ENCODE results near the gene KIF26B. TPM values are rescaled to one million over a fixed set of nuclear protein-coding genes. Genes with fewer than 3 reads are reported as not detected.
A peak's percentile ranks its signal among the peaks of the same experiment; 100 is the strongest.

Gene KIF26B
- total RNA-seq, 4 donors from 2014 or later = 0.90 to 2.0 (median 1.5) TPM

- peaks cover 0 to 12% (median 0%) of the 10 kb centered on the region in 4 donors for H3K4me1 ChIP-seq
- H3K27ac ChIP-seq = no peak overlapping the region
- H3K36me3 ChIP-seq = no peaks in the 10 kb centered on the region
- no peaks in the 10 kb centered on the region for H3K9me3 ChIP-seq
- H3K27me3 ChIP-seq = no peaks in the 10 kb centered on the region
- no peak for DNase-seq (ENCODE audit: low spot score in 2 of 2)
- TF ChIP-seq EP300 (IDR thresholded peaks at IDR 0.05) (no peak), POLR2A (IDR thresholded peaks at IDR 0.05) (no peak), CTCF (IDR thresholded peaks at IDR 0.05) (no peak)
- H3K4me3 ChIP-seq = no peak overlapping the region
- 92 to 93% methylated on average over 1 of the region's 1 CpG for WGBS, 2 donors
These were observed 151.2 kb downstream of the KIF26B start for GRCh38 chr1:245306020-245306419.

- Histone ChIP-seq H3K4me3 (no peak overlapping the region), H3K4me1 (peaks cover 0 to 7% (median 0%) of the 10 kb centered on the region in 4 donors), H3K36me3 (no peaks in the 10 kb centered on the region), H3K9me3 (no peaks in the 10 kb centered on the region), H3K27ac (no peak overlapping the region), H3K27me3 (no peaks in the 10 kb centered on the region)
- no peak for DNase-seq (ENCODE audit: low spot score in 2 of 2)
- TF ChIP-seq EP300 (IDR thresholded peaks at IDR 0.05) = no peak
- no peak for TF ChIP-seq POLR2A (IDR thresholded peaks at IDR 0.05)
- no peak for TF ChIP-seq CTCF (IDR thresholded peaks at IDR 0.05)
- WGBS, 2 donors = 41 to 52% methylated on average over 12 of the region's 12 CpGs
These were observed 152.0 kb downstream of the KIF26B start for GRCh38 chr1:245306628-245307410.

- TF ChIP-seq EP300 (IDR thresholded peaks at IDR 0.05) (peak in 1 of 2 donors; percentile 20), POLR2A (IDR thresholded peaks at IDR 0.05) (no peak), CTCF (IDR thresholded peaks at IDR 0.05) (no peak)
These were observed 156.1 kb downstream of the KIF26B start for GRCh38 chr1:245310571-245311531.

GRCh38 chr1:245311887-245312536 is 157.2 kb downstream of the KIF26B start:
- WGBS, 2 donors = 88 to 90% methylated on average over 8 of the region's 8 CpGs
- no peak for DNase-seq (ENCODE audit: low spot score in 2 of 2)
- no peaks in the 10 kb centered on the region for H3K27me3 ChIP-seq
- no peak overlapping the region for H3K27ac ChIP-seq
- no peak for TF ChIP-seq POLR2A (IDR thresholded peaks at IDR 0.05)
- no peak for TF ChIP-seq CTCF (IDR thresholded peaks at IDR 0.05)
- no peak for TF ChIP-seq EP300 (IDR thresholded peaks at IDR 0.05)
- H3K36me3 ChIP-seq = no peaks in the 10 kb centered on the region
- peaks cover 0 to 7% (median 0%) of the 10 kb centered on the region in 4 donors for H3K4me1 ChIP-seq
- H3K4me3 ChIP-seq = no peak overlapping the region
- H3K9me3 ChIP-seq = no peaks in the 10 kb centered on the region

More at GRCh38 chr1:245310571-245311531, 156.1 kb downstream of the KIF26B start:
- Histone ChIP-seq H3K36me3 (no peaks in the 10 kb centered on the region), H3K4me1 (peaks cover 0 to 7% (median 0%) of the 10 kb centered on the region in 4 donors), H3K9me3 (no peaks in the 10 kb centered on the region), H3K27me3 (no peaks in the 10 kb centered on the region), H3K27ac (no peak overlapping the region), H3K4me3 (no peak overlapping the region)
- DNase-seq (ENCODE audit: low spot score in 2 of 2) = no peak
- 13 to 16% methylated on average over 19 to 22 of the region's 22 CpGs for WGBS, 2 donors

All from tibial nerve (tissue), 4 donors.